ENCODE results near the gene FGF12. TPM values are rescaled to one million over a fixed set of nuclear protein-coding genes. Genes with fewer than 3 reads are reported as not detected.

FGF12 gene
- total and polyA plus RNA-seq, 2 experiments from 2014 or later: 6.0 to 14.3 TPM

DNA sequence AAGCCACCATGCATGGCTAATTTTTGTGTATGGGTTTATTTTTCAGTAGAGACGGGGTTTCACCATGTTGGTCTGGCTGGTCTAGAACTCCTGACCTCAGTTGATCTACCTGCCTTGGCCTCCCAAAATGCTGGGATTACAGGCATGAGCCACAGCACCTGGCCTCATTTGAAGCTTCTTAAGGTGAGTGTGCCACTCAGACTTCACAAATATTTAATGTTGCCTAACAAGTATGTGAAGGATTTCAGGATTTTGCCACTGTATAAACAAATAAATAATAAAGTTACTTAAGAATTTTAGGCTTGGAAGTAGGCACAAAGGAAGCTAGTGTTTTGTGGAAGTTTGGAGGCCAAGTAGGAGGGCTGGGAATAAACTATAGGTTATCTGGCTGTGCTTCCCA, 73.5 kb downstream of the FGF12 start:
- Mint-ChIP-seq H3K27ac (no peak overlapping the region), H3K9me3 (no peaks in the 10 kb centered on the region), H3K27me3 (ENCODE audit: insufficient read depth, low read depth, poor library complexity) (no peaks in the 10 kb centered on the region), H3K4me1 (peaks cover 17% of the 10 kb centered on the region), H3K4me3 (no peak overlapping the region), H3K36me3 (ENCODE audit: low read depth) (no peaks in the 10 kb centered on the region)
- peaks cover 4% of the 10 kb centered on the region for H3K4me1 ChIP-seq (ENCODE audit: insufficient read depth)
- TF ChIP-seq POLR2AphosphoS5 (IDR thresholded peaks at IDR 0.05; ENCODE audit: low read depth) (no peak), NANOG (IDR thresholded peaks at IDR 0.05; ENCODE audit: borderline replicate concordance) (no peak), EZH2 (IDR thresholded peaks at IDR 0.05; ENCODE audit: low read depth, unreplicated experiment) (no peak), EZH2phosphoT487 (IDR thresholded peaks at IDR 0.05; ENCODE audit: unreplicated experiment) (no peak), JUNB (IDR thresholded peaks at IDR 0.05; ENCODE audit: unreplicated experiment) (no peak), ZNF114 (CRISPR knock-in tag; IDR thresholded peaks at IDR 0.05) (no peak), CREB1 (CRISPR knock-in tag; IDR thresholded peaks at IDR 0.05; ENCODE audit: low read depth) (no peak), STAT1 (IDR thresholded peaks at IDR 0.05; ENCODE audit: unreplicated experiment) (no peak), ZNF331 (CRISPR knock-in tag; IDR thresholded peaks at IDR 0.05; ENCODE audit: low read depth) (no peak)
- TF ChIP-seq, protein P1, sequence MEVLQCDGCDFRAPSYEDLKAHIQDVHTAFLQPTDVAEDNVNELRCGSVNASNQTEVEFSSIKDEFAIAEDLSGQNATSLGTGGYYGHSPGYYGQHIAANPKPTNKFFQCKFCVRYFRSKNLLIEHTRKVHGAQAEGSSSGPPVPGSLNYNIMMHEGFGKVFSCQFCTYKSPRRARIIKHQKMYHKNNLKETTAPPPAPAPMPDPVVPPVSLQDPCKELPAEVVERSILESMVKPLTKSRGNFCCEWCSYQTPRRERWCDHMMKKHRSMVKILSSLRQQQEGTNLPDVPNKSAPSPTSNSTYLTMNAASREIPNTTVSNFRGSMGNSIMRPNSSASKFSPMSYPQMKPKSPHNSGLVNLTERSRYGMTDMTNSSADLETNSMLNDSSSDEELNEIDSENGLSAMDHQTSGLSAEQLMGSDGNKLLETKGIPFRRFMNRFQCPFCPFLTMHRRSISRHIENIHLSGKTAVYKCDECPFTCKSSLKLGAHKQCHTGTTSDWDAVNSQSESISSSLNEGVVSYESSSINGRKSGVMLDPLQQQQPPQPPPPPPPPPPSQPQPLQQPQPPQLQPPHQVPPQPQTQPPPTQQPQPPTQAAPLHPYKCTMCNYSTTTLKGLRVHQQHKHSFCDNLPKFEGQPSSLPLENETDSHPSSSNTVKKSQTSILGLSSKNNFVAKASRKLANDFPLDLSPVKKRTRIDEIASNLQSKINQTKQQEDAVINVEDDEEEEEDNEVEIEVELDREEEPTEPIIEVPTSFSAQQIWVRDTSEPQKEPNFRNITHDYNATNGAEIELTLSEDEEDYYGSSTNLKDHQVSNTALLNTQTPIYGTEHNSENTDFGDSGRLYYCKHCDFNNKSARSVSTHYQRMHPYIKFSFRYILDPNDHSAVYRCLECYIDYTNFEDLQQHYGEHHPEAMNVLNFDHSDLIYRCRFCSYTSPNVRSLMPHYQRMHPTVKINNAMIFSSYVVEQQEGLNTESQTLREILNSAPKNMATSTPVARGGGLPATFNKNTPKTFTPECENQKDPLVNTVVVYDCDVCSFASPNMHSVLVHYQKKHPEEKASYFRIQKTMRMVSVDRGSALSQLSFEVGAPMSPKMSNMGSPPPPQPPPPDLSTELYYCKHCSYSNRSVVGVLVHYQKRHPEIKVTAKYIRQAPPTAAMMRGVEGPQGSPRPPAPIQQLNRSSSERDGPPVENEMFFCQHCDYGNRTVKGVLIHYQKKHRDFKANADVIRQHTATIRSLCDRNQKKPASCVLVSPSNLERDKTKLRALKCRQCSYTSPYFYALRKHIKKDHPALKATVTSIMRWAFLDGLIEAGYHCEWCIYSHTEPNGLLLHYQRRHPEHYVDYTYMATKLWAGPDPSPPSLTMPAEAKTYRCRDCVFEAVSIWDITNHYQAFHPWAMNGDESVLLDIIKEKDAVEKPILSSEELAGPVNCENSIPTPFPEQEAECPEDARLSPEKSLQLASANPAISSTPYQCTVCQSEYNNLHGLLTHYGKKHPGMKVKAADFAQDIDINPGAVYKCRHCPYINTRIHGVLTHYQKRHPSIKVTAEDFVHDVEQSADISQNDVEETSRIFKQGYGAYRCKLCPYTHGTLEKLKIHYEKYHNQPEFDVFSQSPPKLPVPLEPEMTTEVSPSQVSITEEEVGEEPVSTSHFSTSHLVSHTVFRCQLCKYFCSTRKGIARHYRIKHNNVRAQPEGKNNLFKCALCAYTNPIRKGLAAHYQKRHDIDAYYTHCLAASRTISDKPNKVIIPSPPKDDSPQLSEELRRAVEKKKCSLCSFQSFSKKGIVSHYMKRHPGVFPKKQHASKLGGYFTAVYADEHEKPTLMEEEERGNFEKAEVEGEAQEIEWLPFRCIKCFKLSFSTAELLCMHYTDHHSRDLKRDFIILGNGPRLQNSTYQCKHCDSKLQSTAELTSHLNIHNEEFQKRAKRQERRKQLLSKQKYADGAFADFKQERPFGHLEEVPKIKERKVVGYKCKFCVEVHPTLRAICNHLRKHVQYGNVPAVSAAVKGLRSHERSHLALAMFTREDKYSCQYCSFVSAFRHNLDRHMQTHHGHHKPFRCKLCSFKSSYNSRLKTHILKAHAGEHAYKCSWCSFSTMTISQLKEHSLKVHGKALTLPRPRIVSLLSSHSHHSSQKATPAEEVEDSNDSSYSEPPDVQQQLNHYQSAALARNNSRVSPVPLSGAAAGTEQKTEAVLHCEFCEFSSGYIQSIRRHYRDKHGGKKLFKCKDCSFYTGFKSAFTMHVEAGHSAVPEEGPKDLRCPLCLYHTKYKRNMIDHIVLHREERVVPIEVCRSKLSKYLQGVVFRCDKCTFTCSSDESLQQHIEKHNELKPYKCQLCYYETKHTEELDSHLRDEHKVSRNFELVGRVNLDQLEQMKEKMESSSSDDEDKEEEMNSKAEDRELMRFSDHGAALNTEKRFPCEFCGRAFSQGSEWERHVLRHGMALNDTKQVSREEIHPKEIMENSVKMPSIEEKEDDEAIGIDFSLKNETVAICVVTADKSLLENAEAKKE (CRISPR knock-in tag; IDR thresholded peaks at IDR 0.05): no peak
- TF ChIP-seq, protein P2, sequence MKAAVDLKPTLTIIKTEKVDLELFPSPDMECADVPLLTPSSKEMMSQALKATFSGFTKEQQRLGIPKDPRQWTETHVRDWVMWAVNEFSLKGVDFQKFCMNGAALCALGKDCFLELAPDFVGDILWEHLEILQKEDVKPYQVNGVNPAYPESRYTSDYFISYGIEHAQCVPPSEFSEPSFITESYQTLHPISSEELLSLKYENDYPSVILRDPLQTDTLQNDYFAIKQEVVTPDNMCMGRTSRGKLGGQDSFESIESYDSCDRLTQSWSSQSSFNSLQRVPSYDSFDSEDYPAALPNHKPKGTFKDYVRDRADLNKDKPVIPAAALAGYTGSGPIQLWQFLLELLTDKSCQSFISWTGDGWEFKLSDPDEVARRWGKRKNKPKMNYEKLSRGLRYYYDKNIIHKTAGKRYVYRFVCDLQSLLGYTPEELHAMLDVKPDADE (IDR thresholded peaks at IDR 0.05): no peak
- TF ChIP-seq, protein P3, sequence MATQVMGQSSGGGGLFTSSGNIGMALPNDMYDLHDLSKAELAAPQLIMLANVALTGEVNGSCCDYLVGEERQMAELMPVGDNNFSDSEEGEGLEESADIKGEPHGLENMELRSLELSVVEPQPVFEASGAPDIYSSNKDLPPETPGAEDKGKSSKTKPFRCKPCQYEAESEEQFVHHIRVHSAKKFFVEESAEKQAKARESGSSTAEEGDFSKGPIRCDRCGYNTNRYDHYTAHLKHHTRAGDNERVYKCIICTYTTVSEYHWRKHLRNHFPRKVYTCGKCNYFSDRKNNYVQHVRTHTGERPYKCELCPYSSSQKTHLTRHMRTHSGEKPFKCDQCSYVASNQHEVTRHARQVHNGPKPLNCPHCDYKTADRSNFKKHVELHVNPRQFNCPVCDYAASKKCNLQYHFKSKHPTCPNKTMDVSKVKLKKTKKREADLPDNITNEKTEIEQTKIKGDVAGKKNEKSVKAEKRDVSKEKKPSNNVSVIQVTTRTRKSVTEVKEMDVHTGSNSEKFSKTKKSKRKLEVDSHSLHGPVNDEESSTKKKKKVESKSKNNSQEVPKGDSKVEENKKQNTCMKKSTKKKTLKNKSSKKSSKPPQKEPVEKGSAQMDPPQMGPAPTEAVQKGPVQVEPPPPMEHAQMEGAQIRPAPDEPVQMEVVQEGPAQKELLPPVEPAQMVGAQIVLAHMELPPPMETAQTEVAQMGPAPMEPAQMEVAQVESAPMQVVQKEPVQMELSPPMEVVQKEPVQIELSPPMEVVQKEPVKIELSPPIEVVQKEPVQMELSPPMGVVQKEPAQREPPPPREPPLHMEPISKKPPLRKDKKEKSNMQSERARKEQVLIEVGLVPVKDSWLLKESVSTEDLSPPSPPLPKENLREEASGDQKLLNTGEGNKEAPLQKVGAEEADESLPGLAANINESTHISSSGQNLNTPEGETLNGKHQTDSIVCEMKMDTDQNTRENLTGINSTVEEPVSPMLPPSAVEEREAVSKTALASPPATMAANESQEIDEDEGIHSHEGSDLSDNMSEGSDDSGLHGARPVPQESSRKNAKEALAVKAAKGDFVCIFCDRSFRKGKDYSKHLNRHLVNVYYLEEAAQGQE (IDR thresholded peaks at IDR 0.05; ENCODE audit: unreplicated experiment): no peak
- TF ChIP-seq, protein P4, sequence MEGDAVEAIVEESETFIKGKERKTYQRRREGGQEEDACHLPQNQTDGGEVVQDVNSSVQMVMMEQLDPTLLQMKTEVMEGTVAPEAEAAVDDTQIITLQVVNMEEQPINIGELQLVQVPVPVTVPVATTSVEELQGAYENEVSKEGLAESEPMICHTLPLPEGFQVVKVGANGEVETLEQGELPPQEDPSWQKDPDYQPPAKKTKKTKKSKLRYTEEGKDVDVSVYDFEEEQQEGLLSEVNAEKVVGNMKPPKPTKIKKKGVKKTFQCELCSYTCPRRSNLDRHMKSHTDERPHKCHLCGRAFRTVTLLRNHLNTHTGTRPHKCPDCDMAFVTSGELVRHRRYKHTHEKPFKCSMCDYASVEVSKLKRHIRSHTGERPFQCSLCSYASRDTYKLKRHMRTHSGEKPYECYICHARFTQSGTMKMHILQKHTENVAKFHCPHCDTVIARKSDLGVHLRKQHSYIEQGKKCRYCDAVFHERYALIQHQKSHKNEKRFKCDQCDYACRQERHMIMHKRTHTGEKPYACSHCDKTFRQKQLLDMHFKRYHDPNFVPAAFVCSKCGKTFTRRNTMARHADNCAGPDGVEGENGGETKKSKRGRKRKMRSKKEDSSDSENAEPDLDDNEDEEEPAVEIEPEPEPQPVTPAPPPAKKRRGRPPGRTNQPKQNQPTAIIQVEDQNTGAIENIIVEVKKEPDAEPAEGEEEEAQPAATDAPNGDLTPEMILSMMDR (conservative IDR thresholded peaks at IDR 0.05; ENCODE audit: low read depth in 2 of 2): no peak
- no peaks in the 10 kb centered on the region for H3K79me2 ChIP-seq (replicated peaks; ENCODE audit: insufficient read depth)
- no peak overlapping the region for H3K27ac ChIP-seq (ENCODE audit: low read depth)
- H3K4me3 ChIP-seq: no peak overlapping the region
- DNase-seq (ENCODE audit: low spot score): no peak
- H4K20me1 ChIP-seq (replicated peaks; ENCODE audit: insufficient read depth): no peaks in the 10 kb centered on the region
- H3K36me3 ChIP-seq (ENCODE audit: insufficient read depth): no peaks in the 10 kb centered on the region
- 0 out of 2 replicates have a peak, but pooled peaks cover 3% of the 10 kb centered on the region for H3K9me2 ChIP-seq (ENCODE audit: insufficient read depth)
- H2AFZ ChIP-seq: no peak overlapping the region
- H3F3A ChIP-seq (replicated peaks; ENCODE audit: low read depth): no peaks in the 10 kb centered on the region
- ATAC-seq: no peak
- H3K27me3 ChIP-seq (ENCODE audit: insufficient read depth): no peaks in the 10 kb centered on the region
- H3K4me2 ChIP-seq: no peak overlapping the region
